HG03039 (cell line): ENCODE results near the gene SLC38A4.

Source experiments
- ATAC-seq: cut with Tn5 transposase; IDR thresholded peaks from one replicate; pipeline ENCODE4 v1.9.1; 2021; ENCODE audit warnings: mild to moderate bottlenecking, moderate library complexity; ENCODE audit not compliant: unreplicated experiment

SLC38A4 gene

GRCh38 chr12:46818642-46819041 lies 7.2 kb downstream of the SLC38A4 start:
- ATAC-seq = no peak

DNA sequence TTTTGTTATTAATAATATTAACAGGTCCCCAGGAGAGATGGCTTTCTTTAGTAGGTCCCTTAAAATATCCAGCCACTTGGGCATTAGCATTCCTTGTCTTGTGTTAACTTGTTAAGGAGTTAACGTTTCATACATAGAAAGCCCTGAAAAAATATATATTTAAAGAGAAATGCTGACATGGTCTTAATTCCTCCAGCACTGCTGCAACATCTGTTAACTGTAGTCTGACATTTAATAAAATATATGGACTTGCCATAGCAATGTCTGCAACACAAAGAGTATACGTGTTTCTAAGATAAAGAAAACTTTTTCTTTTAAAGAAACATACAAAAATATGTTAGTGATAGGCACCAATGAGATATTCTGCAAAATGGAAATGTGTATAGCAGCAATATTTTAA lies 10.0 kb downstream of the SLC38A4 start:
- no peak for ATAC-seq

DNA sequence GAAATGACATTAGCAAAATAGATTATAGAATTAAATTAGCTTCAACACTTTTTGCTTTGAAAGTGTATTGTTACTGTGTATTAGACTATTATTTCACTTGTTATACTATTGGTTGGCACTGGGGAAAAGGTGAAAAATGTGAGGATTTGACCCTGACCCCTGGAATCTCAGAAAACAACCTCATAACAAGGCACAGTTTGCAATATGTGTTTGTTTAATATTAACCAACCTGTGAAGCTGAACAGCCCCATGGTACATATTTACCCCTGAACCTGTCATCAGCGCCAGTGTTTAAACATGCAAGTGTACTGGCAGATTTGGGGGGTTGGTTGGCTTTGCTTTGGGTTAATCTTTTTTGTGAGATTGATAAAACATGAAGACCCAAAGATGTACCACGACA lies 11.7 kb downstream of the SLC38A4 start:
- no peak for ATAC-seq

GRCh38 chr12:46811185-46811584 lies 14.6 kb downstream of the SLC38A4 start:
- no peak for ATAC-seq

DNA sequence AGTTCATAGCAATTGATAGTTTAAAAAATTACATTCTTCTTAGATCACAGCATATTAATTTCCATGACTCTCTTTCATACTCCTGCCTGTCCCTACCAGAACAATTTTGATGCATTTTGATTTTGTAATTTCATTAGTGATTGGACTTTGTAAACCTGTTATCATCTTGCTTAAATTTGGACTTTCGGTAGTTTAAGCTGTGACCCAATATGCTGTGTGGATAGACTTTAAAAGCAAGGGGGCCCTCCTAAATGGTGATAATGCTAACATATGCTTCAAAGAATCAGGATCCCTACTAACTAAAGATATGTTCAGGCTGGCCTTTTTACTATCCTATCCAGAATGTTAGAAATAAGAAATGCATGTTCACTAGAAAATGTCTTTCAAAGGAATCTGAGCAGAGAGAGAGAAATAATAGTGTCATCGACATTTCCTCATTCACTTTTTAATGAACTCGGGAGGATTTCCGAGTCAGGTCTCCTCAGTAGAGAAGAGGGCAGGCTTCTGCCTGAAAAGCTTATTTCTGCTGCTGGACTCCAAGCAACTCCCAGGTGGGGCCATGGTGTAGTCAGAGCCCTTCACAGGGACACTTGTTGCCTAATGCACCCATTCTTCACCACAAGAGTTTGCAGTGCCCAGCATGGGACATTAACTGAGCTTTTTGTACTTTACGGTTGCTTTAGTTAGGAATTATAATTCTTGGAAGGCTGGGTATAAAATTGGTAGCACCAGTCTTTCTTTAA lies 16.7 kb downstream of the SLC38A4 start:
- ATAC-seq = no peak

DNA sequence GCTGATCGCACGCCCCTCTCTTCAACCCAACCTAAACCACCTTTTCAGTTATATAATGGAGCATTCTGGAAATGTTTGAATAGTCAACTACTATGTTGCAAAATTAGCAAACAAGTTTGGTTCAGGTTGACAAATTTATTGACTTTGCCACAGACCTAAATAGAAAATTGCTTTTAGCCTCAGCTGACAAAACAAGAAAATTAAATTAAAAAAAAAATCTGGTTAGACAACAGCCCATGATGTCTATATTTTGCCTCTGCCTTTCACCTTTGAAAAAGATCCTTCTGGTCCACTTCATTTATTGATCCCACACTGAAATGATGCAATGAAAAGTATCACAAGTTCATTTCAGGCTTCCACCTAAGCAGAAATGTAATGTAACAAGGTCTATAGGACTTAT lies 17.5 kb downstream of the SLC38A4 start:
- ATAC-seq = no peak

DNA sequence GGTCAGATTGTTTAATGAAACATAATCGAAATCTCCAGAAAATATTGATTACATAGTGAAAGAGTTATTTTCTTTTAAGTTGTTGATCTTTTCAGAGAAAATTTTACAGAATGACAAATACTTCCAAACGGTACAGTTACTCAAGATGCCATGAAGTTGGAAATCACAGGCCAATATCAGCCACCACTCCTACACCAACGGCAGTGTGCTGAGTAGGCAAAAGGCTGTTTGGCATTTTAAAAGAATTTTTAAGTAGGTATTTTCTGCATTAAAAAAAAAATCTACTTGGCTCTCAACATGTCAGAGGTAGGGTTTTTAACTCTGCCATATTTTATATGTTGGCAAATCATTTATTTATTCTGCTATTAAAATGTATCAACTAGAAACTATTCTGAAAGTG lies 21.7 kb downstream of the SLC38A4 start:
- no peak for ATAC-seq

DNA sequence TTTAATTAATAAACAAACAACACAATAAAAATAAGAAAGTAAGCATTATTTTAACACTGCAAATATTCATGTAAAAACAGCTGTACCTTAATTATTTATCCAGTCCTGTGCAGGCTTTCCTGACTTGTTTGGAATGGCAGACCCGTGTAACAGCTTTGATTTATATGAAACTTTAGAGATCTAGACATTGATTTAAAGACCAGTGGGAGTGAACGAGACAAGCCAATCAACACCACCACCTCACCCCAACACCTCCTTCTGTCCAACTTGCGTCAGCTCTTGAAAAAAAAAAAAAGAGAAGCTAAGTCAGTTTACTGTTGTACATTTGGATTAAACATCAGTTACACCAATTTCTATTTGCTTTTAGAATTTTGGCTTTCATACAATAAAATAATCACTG lies 22.3 kb downstream of the SLC38A4 start:
- no peak for ATAC-seq

DNA sequence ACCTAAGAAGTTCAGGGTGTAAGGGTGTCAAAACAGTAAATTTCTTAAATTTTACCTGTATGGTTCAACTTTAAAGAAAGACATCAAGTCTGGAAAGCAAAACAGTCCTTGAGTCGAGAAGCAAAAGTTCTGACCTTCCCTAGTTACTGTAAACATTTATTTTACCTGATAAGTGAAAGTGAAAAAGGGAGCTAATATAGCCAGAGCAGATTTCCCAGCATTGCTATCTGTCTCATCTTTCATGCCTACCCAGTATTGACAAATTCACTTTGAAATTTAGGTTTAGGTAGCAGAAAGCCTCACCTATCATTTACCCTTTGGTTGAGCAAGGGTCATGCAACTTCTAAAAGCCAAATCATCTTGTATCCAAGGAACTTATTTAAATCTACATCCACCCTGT lies 24.5 kb downstream of the SLC38A4 start:
- no peak for ATAC-seq

DNA sequence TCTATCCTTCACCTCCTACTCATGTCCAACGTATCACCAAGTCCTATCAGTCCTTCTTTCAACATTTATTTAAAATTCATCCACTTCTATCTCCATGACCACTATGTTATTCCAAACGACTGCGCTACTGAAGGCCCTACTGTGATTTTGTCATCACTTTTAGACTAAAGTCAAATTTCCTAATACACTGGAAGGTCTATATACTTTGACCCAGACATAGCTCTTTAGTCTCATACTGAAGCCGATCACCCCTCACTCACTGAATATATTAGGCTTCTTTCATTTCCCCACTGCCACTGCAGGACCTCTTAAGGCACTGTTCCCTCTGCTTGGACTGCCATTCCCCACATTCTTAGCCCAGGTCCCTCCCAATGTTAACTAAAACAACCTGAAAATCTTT lies 25.6 kb downstream of the SLC38A4 start:
- ATAC-seq = no peak

- no peak for ATAC-seq
Observed at GRCh38 chr12:46798648-46799047, 27.1 kb downstream of the SLC38A4 start.

DNA sequence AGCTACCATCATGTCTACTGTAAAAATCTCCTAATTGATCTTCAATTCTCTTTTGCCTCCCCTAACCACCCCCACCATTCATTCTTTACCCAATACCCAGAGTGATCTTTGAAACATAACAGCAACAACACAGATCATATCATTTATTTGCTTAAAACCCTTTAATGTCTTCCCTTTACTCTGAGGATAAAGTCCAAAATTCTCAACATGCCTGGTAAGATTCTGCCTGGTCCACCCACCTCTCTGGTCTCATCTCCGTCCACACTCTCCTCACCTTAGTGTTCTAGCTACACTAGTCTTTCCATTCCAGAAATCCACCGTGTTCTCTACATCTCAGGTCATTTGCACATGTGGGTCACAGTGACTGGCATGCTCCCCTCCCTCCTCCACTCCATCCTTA lies 27.7 kb downstream of the SLC38A4 start:
- no peak for ATAC-seq

DNA sequence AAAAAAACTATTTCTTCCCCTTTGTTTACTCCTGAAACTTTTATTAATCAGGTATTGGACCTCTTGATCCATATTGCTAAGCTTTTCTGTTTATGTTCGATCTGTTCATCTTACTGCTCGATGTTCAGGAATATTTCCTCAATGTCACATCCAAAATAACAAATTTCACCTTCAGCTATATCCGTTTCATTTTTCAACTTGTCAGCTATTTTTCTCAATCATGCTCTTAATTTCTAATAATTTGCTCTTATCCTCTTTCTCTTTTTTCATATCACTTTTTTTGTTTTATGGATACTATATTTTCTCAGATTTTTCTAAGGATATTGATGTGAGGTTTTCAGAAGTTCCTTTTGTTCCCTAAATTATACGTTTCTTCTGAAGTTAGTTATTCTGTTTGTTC lies 29.8 kb downstream of the SLC38A4 start:
- ATAC-seq = no peak

DNA sequence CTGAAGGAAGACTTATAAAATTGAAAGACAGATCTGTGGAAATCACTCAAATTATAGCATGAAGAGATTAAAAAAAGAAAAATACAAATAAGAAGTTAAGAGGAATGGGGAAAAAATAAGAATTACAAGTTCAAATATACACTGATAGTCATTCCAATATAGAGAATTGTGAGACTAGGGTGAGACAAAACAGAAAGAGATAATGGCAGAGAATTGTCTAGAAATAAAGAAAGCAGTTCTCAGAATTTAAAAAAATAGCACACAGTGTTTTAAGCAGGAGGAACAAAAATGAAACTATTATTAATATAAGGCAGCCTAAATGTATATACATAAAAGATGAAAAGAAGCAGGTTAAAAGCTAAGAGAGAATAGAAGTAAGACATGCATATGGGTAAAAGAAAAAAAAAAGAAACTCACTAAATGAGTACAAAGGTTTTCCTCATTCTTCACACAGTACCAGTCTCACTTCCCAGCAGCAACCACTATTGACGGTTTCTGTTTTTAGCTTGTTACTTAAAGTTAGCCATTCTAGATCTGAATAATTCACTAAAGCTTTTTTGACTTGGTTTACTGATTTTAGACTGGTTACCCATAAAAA lies 31.1 kb downstream of the SLC38A4 start:
- peak; percentile 81 for ATAC-seq

- ATAC-seq = no peak
Observed at GRCh38 chr12:46792925-46793324, 32.9 kb downstream of the SLC38A4 start.

GRCh38 chr12:46790066-46790465 lies 35.7 kb downstream of the SLC38A4 start:
- no peak for ATAC-seq

GRCh38 chr12:46788072-46788887 lies 37.5 kb downstream of the SLC38A4 start:
- ATAC-seq = no peak

- no peak for ATAC-seq
Observed at GRCh38 chr12:46787496-46788055, 38.2 kb downstream of the SLC38A4 start.

GRCh38 chr12:46786774-46787173 lies 39.0 kb downstream of the SLC38A4 start:
- ATAC-seq = no peak

GRCh38 chr12:46785382-46785781 lies 40.4 kb downstream of the SLC38A4 start:
- no peak for ATAC-seq

DNA sequence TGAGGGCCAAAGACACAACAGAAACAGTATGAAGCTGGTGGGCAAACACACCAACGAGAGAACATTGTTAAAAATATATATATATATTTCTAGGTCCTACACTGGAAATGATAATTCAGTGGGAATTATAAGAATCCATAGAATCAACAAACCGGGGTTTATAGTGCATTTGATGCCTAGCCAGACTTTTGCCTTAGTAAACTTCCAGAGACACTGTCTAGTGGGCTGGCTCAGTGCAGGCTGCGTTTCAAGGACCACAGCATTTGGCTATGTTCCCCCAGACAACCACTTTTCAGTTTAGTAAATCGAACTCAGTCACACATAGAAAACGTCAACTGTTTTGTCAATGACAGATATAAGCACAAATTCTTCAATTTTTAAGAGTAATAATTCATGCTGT lies 41.9 kb downstream of the SLC38A4 start:
- ATAC-seq = no peak

GRCh38 chr12:46779879-46780278 lies 45.9 kb downstream of the SLC38A4 start:
- ATAC-seq = no peak
